ENCODE results near the gene ACO1.

The ACO1 gene

DNA sequence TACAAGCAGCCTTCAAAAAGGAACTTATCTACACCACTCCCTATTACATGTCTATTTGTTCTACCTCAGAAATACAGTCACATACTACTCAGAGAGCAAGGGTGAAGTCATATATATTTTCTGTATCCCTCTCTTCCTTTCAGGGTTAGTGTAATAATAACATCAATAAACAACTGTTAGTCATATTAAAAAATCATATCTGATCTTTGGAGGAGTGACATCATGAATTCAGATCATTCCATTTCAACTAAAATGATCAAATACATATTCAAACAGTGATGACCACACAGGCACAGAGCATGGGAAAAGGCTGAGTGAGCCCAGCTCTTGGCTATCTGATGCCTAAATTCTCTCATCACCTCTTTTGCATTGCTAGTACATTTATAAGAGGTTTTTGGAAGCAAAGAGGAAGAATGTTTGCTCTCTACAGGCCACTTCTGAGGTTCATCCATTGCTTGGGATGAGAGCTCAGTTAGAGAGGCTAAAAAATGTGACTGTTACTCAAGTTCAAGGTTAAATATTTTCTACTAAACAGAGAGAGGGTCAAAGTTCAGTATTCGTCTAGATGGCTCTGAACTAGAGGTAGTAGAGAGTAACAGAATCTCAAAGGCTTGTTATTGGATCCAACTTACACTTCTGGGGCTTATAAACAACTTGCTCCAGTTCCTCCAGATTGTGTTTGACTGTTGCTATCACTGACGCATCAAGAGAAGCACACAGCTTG, 102.6 kb downstream of the ACO1 start:
- no peak overlapping the region for H2BK15ac ChIP-seq (replicated peaks; ENCODE audit: low read depth)
- no peak overlapping the region for H3K27ac ChIP-seq (ENCODE audit: low read depth, low read length)
- no peak overlapping the region for H2AK5ac ChIP-seq (ENCODE audit: low read length)
- H2BK5ac ChIP-seq (ENCODE audit: low read length) = no peak overlapping the region
- no peaks in the 10 kb centered on the region for H3K79me2 ChIP-seq (ENCODE audit: control insufficient read depth, insufficient read depth, low read length)
- H3K36me3 ChIP-seq (ENCODE audit: control insufficient read depth, insufficient read depth, low read length) = peaks cover 3% of the 10 kb centered on the region
- no peaks in the 10 kb centered on the region for H3K4me1 ChIP-seq (ENCODE audit: control insufficient read depth, low read depth, low read length)
- no peak overlapping the region for H4K8ac ChIP-seq (ENCODE audit: low read depth, low read length)
- no peak overlapping the region for H4K5ac ChIP-seq (ENCODE audit: low read length)
- H3K4me2 ChIP-seq (ENCODE audit: low read length) = no peak overlapping the region
- no peak overlapping the region for H3K23ac ChIP-seq (ENCODE audit: low read length)
- no peaks in the 10 kb centered on the region for H3K79me1 ChIP-seq (ENCODE audit: low read length)
- no peak overlapping the region for H3K9ac ChIP-seq (ENCODE audit: low read length)
- WGBS (ENCODE audit: extremely low coverage, insufficient coverage, low lambda C conversion rate) = no CpG with 5 or more reads among the region's 2 CpGs
- no peak overlapping the region for H3K56ac ChIP-seq (ENCODE audit: low read length)
- DNase-seq = no peak
- no peak overlapping the region for H3K18ac ChIP-seq (ENCODE audit: low read length)
- no peak overlapping the region for H3K4ac ChIP-seq (ENCODE audit: low read depth, low read length)
- no peak overlapping the region for H3K4me3 ChIP-seq (ENCODE audit: low read length)
- no peaks in the 10 kb centered on the region for H3K27me3 ChIP-seq (ENCODE audit: insufficient read depth, low read length, poor library complexity)
- H2BK120ac ChIP-seq (ENCODE audit: low read depth, low read length) = no peak overlapping the region

DNA sequence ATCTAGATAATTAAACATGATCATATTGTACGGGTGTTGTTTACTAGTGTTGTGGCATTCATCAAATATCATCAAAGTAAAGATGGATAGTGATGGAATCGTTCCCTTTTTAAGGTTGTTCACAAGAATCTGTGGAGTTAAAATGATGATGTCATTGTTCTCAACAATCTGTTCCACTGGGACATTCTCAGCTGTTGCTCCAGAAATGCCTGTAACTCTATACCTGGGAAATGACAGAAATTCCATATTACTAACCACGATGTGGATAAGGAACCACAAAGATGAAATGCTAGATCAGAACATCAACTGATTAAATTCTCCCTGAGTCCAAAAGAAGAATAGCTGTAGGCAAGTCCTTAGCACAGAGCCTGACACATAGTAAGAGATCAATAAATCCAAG, 103.5 kb downstream of the ACO1 start:
- Histone ChIP-seq H2BK120ac (ENCODE audit: low read depth, low read length) (no peak overlapping the region), H3K4me3 (ENCODE audit: low read length) (no peak overlapping the region), H3K9ac (ENCODE audit: low read length) (no peak overlapping the region), H3K4me1 (ENCODE audit: control insufficient read depth, low read depth, low read length) (no peaks in the 10 kb centered on the region), H3K79me1 (ENCODE audit: low read length) (no peaks in the 10 kb centered on the region), H2BK5ac (ENCODE audit: low read length) (no peak overlapping the region), H4K5ac (ENCODE audit: low read length) (no peak overlapping the region), H2AK5ac (ENCODE audit: low read length) (no peak overlapping the region), H3K36me3 (ENCODE audit: control insufficient read depth, insufficient read depth, low read length) (peaks cover 1% of the 10 kb centered on the region), H4K8ac (ENCODE audit: low read depth, low read length) (no peak overlapping the region), H3K4me2 (ENCODE audit: low read length) (no peak overlapping the region), H3K79me2 (ENCODE audit: control insufficient read depth, insufficient read depth, low read length) (no peaks in the 10 kb centered on the region), H3K18ac (ENCODE audit: low read length) (no peak overlapping the region), H3K27ac (ENCODE audit: low read depth, low read length) (no peak overlapping the region), H2BK15ac (replicated peaks; ENCODE audit: low read depth) (no peak overlapping the region), H3K23ac (ENCODE audit: low read length) (no peak overlapping the region), H3K56ac (ENCODE audit: low read length) (no peak overlapping the region), H3K27me3 (ENCODE audit: insufficient read depth, low read length, poor library complexity) (no peaks in the 10 kb centered on the region), H3K4ac (ENCODE audit: low read depth, low read length) (no peak overlapping the region)
- WGBS (ENCODE audit: extremely low coverage, insufficient coverage, low lambda C conversion rate) = no CpG with 5 or more reads among the region's 3 CpGs
- no peak for DNase-seq

DNA sequence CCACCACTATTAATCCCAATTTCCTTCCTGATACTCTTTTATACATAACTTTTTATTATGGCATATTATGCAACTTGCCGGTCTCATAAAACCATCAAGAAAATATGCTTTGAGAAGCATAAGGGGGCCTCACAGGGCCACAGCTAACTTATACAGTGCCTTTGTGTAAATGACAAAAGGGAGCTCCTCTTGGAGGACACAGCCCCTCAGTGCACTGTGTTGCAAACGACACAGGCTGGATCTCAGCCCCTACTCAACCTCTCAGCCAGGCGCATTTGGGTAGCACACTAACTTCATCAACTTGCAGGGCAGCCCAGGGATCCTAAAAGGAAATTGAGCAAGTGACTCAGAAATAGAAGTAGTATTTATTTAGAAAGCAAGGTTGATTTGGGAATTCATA, 106.2 kb downstream of the ACO1 start:
- no peak overlapping the region for H3K18ac ChIP-seq (ENCODE audit: low read length)
- H3K36me3 ChIP-seq (ENCODE audit: control insufficient read depth, insufficient read depth, low read length) = peaks cover 1% of the 10 kb centered on the region
- no peak overlapping the region for H3K9ac ChIP-seq (ENCODE audit: low read length)
- WGBS (ENCODE audit: extremely low coverage, insufficient coverage, low lambda C conversion rate) = 100% methylated on average over 1 of the region's 3 CpGs
- no peaks in the 10 kb centered on the region for H3K27me3 ChIP-seq (ENCODE audit: insufficient read depth, low read length, poor library complexity)
- no peak overlapping the region for H3K4me3 ChIP-seq (ENCODE audit: low read length)
- no peak overlapping the region for H2BK120ac ChIP-seq (ENCODE audit: low read depth, low read length)
- no peaks in the 10 kb centered on the region for H3K79me2 ChIP-seq (ENCODE audit: control insufficient read depth, insufficient read depth, low read length)
- no peak overlapping the region for H2BK5ac ChIP-seq (ENCODE audit: low read length)
- H3K4ac ChIP-seq (ENCODE audit: low read depth, low read length) = no peak overlapping the region
- H2BK15ac ChIP-seq (replicated peaks; ENCODE audit: low read depth) = no peak overlapping the region
- no peaks in the 10 kb centered on the region for H3K4me1 ChIP-seq (ENCODE audit: control insufficient read depth, low read depth, low read length)
- no peak overlapping the region for H2AK5ac ChIP-seq (ENCODE audit: low read length)
- H3K4me2 ChIP-seq (ENCODE audit: low read length) = no peak overlapping the region
- no peak overlapping the region for H3K56ac ChIP-seq (ENCODE audit: low read length)
- H4K8ac ChIP-seq (ENCODE audit: low read depth, low read length) = no peak overlapping the region
- no peak for DNase-seq
- H3K23ac ChIP-seq (ENCODE audit: low read length) = no peak overlapping the region
- no peak overlapping the region for H3K27ac ChIP-seq (ENCODE audit: low read depth, low read length)
- no peak overlapping the region for H4K5ac ChIP-seq (ENCODE audit: low read length)
- H3K79me1 ChIP-seq (ENCODE audit: low read length) = no peaks in the 10 kb centered on the region

DNA sequence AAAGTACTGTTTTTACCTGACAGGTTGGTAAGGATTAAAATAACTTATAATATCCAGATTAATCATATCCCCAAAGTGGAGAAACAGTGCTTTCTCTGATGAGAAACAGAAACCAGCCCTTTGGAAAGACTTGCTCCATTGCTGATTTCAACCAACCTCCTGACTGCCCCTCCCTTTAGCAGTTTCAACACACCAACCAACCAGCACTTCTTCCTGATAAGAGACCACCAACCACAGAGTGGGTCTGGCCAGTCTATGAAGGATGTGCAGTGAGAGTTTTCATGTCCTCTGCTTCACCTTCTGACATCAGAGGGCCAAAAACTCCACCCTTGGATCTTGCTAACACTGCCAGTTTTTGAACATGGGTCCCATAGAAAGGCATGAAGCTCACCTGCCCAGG, 113.5 kb downstream of the ACO1 start:
- no peak overlapping the region for H3K18ac ChIP-seq (ENCODE audit: low read length)
- H2BK120ac ChIP-seq (ENCODE audit: low read depth, low read length) = no peak overlapping the region
- H3K9ac ChIP-seq (ENCODE audit: low read length) = no peak overlapping the region
- no peak overlapping the region for H4K8ac ChIP-seq (ENCODE audit: low read depth, low read length)
- no peak overlapping the region for H3K4me3 ChIP-seq (ENCODE audit: low read length)
- no peaks in the 10 kb centered on the region for H3K27me3 ChIP-seq (ENCODE audit: insufficient read depth, low read length, poor library complexity)
- no peak for DNase-seq
- H3K79me1 ChIP-seq (ENCODE audit: low read length) = no peaks in the 10 kb centered on the region
- H3K27ac ChIP-seq (ENCODE audit: low read depth, low read length) = no peak overlapping the region
- no peaks in the 10 kb centered on the region for H3K79me2 ChIP-seq (ENCODE audit: control insufficient read depth, insufficient read depth, low read length)
- no peak overlapping the region for H2AK5ac ChIP-seq (ENCODE audit: low read length)
- no peak overlapping the region for H3K4me2 ChIP-seq (ENCODE audit: low read length)
- no peak overlapping the region for H3K23ac ChIP-seq (ENCODE audit: low read length)
- no peaks in the 10 kb centered on the region for H3K36me3 ChIP-seq (ENCODE audit: control insufficient read depth, insufficient read depth, low read length)
- no peak overlapping the region for H4K5ac ChIP-seq (ENCODE audit: low read length)
- H2BK15ac ChIP-seq (replicated peaks; ENCODE audit: low read depth) = no peak overlapping the region
- no peak overlapping the region for H3K4ac ChIP-seq (ENCODE audit: low read depth, low read length)
- no peak overlapping the region for H3K56ac ChIP-seq (ENCODE audit: low read length)
- no peaks in the 10 kb centered on the region for H3K4me1 ChIP-seq (ENCODE audit: control insufficient read depth, low read depth, low read length)
- no peak overlapping the region for H2BK5ac ChIP-seq (ENCODE audit: low read length)

DNA sequence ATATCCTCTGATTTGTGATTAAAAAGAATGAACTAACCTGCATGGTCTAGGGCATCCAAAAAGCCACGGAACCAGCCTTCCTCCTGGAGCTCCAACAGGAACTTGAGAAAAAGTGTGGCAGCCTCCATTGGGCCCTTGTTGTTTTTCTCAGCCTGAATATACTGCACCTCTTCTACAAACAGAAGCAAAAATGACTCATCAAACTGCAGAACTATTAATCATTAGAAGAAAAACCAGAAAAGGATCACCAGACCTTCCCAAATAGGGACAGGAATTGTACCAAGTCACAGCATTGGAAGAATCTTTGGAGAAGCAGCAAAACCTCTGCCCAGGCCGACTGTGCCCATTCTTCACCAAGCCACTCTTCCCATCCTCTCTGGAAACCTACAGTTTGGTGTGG, 116.3 kb downstream of the ACO1 start:
- no peak for DNase-seq
- Histone ChIP-seq H3K4me2 (ENCODE audit: low read length) (no peak overlapping the region), H2BK15ac (replicated peaks; ENCODE audit: low read depth) (no peak overlapping the region), H3K79me2 (ENCODE audit: control insufficient read depth, insufficient read depth, low read length) (no peaks in the 10 kb centered on the region), H4K8ac (ENCODE audit: low read depth, low read length) (no peak overlapping the region), H3K4ac (ENCODE audit: low read depth, low read length) (no peak overlapping the region), H2BK120ac (ENCODE audit: low read depth, low read length) (no peak overlapping the region), H3K23ac (ENCODE audit: low read length) (no peak overlapping the region), H3K79me1 (ENCODE audit: low read length) (no peaks in the 10 kb centered on the region), H3K18ac (ENCODE audit: low read length) (no peak overlapping the region), H2AK5ac (ENCODE audit: low read length) (no peak overlapping the region), H2BK5ac (ENCODE audit: low read length) (no peak overlapping the region), H4K5ac (ENCODE audit: low read length) (no peak overlapping the region), H3K9ac (ENCODE audit: low read length) (no peak overlapping the region), H3K27ac (ENCODE audit: low read depth, low read length) (no peak overlapping the region), H3K36me3 (ENCODE audit: control insufficient read depth, insufficient read depth, low read length) (no peaks in the 10 kb centered on the region), H3K4me1 (ENCODE audit: control insufficient read depth, low read depth, low read length) (no peaks in the 10 kb centered on the region), H3K4me3 (ENCODE audit: low read length) (no peak overlapping the region), H3K27me3 (ENCODE audit: insufficient read depth, low read length, poor library complexity) (no peaks in the 10 kb centered on the region), H3K56ac (ENCODE audit: low read length) (no peak overlapping the region)
- WGBS (ENCODE audit: extremely low coverage, insufficient coverage, low lambda C conversion rate) = no CpG with 5 or more reads among the region's 2 CpGs

DNA sequence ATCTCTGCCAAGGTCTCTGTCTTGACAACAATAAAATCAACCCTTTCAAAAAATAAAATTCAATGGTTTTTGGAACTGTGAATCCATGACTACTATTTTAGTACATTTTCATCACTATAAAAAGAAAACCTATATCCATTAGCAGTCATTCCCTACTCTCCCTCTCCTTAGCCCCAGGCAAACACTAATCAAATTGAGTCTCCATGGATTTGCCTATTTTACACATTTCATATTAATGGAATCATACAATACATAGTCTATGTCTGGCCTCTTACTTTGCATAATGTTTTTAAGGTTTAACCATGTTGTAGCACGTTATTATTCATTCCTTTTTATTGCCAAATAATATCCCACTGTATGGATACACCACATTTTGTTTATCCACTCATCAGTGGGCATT, 117.4 kb downstream of the ACO1 start:
- Histone ChIP-seq H3K27me3 (ENCODE audit: insufficient read depth, low read length, poor library complexity) (no peaks in the 10 kb centered on the region), H3K56ac (ENCODE audit: low read length) (no peak overlapping the region), H2BK5ac (ENCODE audit: low read length) (no peak overlapping the region), H4K8ac (ENCODE audit: low read depth, low read length) (no peak overlapping the region), H2AK5ac (ENCODE audit: low read length) (no peak overlapping the region), H2BK15ac (replicated peaks; ENCODE audit: low read depth) (no peak overlapping the region), H4K5ac (ENCODE audit: low read length) (no peak overlapping the region), H3K23ac (ENCODE audit: low read length) (no peak overlapping the region), H3K79me2 (ENCODE audit: control insufficient read depth, insufficient read depth, low read length) (no peaks in the 10 kb centered on the region), H3K36me3 (ENCODE audit: control insufficient read depth, insufficient read depth, low read length) (no peaks in the 10 kb centered on the region), H3K9ac (ENCODE audit: low read length) (no peak overlapping the region), H3K18ac (ENCODE audit: low read length) (no peak overlapping the region), H3K4me3 (ENCODE audit: low read length) (no peak overlapping the region), H3K79me1 (ENCODE audit: low read length) (no peaks in the 10 kb centered on the region), H3K4ac (ENCODE audit: low read depth, low read length) (no peak overlapping the region), H3K4me2 (ENCODE audit: low read length) (no peak overlapping the region), H3K4me1 (ENCODE audit: control insufficient read depth, low read depth, low read length) (no peaks in the 10 kb centered on the region), H3K27ac (ENCODE audit: low read depth, low read length) (no peak overlapping the region), H2BK120ac (ENCODE audit: low read depth, low read length) (no peak overlapping the region)
- DNase-seq = no peak
- no CpG with 5 or more reads among the region's 1 CpG for WGBS (ENCODE audit: extremely low coverage, insufficient coverage, low lambda C conversion rate)
